ENCODE measurements around the gene MICAL3.
"Not testable (repeated sequence)": the region's sequence is repeated elsewhere in the genome, so short reads cannot be mapped to it uniquely, and the experiment has no call there.

The MICAL3 gene

GRCh38 chr22:18058371-18059093, 34.2 kb upstream of the MICAL3 start:
- DNase-seq = no peak

- no peak for DNase-seq
Measured at GRCh38 chr22:18057568-18058209, 33.3 kb upstream of the MICAL3 start.

GRCh38 chr22:18056807-18057474, 32.6 kb upstream of the MICAL3 start:
- DNase-seq = no peak

DNA sequence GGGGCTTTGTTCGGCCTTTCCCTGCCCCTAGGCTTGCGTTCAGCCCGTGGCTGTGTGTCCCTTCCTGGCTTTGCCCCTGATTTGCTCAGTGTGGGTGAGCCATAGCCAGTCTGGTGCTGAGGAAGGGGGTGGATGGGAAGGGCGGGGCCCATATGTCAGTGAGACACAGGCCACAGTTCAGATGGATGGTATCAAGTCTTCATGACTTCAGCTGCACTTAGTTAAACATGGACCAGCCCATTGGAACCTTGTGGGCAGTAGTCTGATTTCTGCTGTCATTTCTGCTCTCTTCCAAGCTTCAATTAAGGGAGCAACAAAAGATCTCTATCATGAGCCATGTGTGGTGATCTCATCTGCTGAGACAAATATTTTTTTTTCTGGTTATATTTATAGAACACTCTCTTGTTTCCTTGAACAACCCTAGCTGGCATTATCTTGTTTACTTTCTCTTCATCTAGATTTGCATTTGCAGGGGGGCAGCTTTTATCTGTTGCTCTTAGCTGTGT, 31.9 kb upstream of the MICAL3 start:
- no peak for DNase-seq

- DNase-seq = no peak
Measured at GRCh38 chr22:18055619-18056160, 31.3 kb upstream of the MICAL3 start.

DNA sequence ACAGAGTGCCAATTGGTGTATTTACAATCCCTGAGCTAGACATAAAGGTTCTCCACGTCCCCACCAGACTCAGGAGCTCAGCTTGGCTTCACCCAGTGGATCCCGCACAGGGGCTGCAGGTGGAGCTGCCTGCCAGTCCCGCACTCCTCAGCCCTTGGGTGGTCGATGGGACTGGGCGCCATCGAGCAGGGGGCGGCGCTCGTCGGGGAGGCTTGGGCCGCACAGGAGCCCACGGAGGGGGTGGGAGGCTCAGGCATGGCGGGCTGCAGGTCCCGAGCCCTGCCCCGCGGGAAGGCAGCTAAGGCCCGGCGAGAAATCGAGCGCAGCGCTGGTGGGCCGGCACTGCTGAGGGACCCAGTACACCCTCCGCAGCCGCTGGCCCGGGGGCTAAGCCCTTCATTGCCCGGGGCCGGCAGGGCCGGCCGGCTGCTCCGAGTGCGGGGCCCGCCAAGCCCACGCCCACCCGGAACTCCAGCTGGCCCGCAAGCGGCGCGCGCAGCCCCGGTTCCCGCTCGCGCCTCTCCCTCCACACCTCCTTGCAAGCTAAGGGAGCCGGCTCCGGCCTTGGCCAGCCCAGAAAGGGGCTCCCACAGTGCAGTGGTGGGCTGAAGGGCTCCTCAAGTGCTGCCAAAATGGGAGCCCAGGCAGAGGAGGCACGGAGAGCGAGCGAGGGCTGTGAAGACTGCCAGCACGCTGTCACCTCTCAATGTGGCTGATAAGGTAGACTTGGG, 29.0 kb upstream of the MICAL3 start:
- DNase-seq = not testable (repeated sequence)

DNA sequence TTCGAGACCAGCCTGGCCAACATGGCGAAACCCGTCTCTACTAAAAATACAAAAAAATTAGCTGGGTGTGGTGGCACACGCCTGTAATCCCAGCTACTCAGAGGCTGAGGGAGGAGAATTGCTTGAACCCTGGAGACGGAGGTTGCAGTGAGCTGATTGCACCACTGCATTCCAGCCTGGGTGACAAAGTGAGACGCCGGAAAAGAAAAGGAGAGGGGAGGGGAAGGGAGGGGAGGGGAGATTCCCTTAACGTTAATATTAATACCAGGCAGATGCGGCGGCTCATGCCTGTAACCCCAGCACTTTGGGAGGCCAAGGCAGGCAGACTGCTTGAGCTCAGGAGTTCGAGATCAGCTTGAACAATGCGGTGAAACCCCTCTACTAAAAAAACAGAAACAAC, 26.8 kb upstream of the MICAL3 start:
- not testable (repeated sequence) for DNase-seq

DNA sequence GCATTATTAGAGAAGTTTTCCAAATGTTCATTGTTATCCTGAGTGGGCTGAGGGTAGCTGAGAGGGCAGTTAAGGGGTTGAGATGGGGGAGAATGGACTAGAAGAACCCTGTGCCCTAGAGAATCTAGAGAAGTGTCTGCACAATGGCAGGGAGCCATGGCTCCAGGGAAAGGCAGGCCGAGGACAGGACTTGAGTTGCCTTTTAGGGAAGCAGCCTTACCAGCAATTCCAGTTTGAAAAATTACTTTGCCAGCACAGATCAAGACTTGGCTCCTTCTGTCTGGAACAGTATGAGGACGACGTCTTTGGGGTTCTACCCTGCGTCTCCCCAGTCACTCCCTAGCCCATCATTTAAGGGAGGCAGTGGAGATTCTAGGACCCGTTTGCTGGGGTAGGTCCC, 25.7 kb upstream of the MICAL3 start:
- DNase-seq = no peak

DNA sequence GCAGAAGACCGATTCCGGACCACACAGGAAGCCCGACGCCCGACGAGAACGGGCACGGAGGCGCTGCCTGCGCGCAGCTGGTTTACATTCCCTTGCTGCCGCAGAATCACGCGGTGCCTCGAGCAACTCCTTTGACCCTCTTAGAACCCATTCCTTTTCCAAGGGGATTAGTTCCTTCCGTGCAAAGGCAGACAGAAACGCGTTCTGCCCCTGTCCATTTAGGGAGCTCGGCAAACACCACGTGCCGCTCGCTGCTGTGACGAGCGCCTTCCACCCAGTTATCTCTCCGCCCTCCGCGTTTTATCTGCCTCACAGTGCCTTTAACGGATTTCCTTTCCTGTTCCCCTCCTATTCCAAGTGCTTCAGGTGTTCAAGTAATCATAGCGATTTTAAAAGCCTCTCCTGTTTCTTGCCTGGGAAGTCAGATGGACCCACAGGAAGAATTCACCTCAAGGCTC, 24.1 kb upstream of the MICAL3 start:
- DNase-seq = no peak

DNA sequence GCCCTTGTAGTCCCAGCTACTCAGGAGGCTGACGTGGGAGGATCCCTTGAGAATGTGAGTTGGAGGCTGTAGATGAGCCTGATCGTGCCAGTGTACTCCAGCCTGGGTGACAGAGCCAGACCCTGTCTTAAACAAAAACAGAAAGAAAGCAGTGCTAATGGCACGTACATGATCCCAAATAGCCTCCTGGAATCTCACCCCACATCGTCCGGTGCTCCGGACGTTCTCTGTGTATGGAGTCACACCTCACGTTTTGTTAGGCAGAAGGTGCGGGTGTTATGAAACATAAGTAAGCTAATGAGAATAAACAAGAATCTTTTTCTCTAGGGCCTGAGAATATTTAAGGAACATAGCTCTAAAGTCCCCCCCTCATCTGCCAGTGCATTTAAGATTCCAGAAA, 23.7 kb upstream of the MICAL3 start:
- DNase-seq = no peak

- no peak for DNase-seq
Measured at GRCh38 chr22:18045794-18046193, 21.4 kb upstream of the MICAL3 start.

DNA sequence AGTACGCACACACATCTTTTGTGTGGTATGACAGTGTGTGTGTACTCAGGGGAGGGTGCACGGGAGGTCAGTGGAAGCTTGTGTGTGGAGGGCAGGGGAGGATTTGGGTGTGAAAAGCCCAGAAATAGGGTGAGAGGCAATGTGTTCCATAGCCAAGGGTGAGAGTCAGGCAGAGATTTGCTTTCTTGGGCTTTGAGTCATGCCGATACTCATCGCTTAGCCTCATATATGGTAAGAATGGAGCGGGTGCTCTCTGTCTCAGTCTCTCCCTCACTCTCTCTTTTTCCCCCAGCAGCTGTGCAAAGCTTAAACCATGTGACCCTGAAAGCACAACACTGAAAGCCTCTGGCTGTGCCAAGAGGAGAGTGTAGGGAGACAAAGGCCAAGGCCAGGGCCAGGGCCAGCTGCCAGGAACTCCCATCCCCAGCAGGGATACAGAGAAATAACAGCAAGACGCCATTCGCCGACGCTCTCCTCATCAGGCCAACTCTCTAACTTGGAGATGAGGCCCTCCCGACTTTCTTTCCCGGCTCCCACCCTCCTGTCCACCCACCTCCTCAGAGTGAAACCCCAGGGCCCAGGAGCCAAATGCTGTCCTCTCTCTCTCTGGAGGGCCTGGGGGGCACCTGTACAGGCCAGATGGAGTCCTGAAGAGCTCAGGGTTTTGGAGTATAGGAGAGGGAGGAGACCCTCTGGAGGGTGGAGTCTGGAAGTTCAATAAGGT, 20.3 kb upstream of the MICAL3 start:
- DNase-seq = no peak

- no peak for DNase-seq
Measured at GRCh38 chr22:18042685-18043084, 18.3 kb upstream of the MICAL3 start.

DNA sequence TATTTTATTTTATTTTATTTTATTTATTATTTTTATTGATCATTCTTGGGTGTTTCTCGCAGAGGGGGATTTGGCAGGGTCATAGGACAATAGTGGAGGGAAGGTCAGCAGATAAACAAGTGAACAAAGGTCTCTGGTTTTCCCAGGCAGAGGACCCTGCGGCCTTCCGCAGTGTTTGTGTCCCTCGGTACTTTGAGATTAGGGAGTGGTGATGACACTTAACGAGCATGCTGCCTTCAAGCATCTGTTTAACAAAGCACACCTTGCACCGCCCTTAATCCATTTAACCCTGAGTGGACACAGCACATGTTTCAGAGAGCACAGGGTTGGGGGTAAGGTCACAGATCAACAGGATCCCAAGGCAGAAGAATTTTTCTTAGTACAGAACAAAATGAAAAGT, 16.5 kb upstream of the MICAL3 start:
- not testable (repeated sequence) for DNase-seq

GRCh38 chr22:18035751-18036150, 11.4 kb upstream of the MICAL3 start:
- DNase-seq = no peak

DNA sequence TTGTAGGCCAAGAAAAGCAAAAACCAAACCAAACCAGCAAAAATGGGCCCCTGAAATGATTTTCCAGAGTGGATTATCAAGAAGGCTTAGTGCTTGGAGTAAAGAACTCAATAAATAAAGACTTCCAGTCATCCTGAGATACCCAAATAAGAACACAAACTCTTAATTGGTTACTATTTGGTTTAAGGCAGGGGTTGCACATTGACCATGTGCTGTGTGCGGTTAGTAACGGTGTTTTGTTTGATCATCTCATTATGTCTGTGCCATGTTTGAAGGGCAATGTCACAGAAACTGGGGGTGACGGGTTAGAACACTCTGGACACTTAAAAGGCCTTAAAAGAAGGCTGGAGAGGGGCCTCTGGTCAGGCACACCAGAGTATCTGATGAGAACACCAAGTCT, 9.7 kb upstream of the MICAL3 start:
- DNase-seq = no peak

DNA sequence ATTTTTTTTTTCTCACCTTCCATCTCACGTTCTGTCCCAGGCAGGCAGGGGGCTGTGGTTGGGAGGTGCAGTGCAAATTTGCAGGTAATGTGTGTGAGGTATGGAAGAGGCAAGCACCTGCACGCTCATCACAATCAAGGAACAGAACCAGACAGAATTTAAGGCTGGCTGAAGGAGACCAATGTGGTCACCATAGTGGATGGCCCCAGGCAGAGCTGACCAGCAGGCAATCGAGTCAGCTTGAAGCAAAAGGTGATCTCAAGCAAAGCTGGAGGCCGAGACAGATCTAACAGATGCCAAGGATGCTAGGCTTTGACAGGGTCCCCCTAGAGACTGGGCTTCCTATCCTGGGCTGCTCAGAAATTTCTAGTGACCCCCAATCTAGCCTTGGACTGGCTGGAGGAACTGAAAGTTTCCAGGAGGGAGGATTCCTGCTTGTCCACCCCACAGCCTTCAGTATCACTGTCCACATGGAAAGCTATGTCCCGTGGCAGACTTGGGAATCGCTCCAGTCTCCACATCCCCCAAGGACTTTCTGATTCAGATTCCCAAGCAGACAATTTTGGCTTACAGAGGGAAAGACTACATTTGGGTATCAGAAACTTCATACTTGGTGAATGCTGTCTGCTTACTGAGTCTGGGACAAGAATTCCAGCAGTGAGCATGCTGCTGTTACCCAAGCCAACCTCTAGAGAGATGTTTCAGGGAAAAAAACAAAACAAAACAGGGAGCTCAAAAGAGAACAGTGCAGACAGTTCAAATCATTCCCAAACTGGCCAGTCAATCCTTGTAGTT, 9.0 kb upstream of the MICAL3 start:
- no peak for DNase-seq

GRCh38 chr22:18032455-18033101, 8.2 kb upstream of the MICAL3 start:
- no peak for DNase-seq

- no peak for DNase-seq
Measured at GRCh38 chr22:18031695-18032454, 7.5 kb upstream of the MICAL3 start.

All from effector CD4-positive, alpha-beta T cell (primary cell).